Gastrocnemius medialis (tissue), 4 donors: ENCODE data around the gene FUT7. TPM values are rescaled to one million over a fixed set of nuclear protein-coding genes. Genes with fewer than 3 reads are reported as not detected.

ENCODE experiments used
- ATAC-seq, 2 donors: fragments of 150-250 bp; one replicate each; pipeline ENCODE4 v1.9.1; 2016
- DNase-seq, 2 donors: peaks; one replicate each; pipeline ENCODE4 v3.0.0-alpha.2; 2019
- H3K27ac ChIP-seq, 4 donors: fragments of 200-600 bp; sonication (generic); 1 replicate in 1 of 4; 2 replicates in 3 of 4; pipeline ENCODE4 v1.5.1; 2016 to 2018; ENCODE audit warnings: mild to moderate bottlenecking in 2 of 4, moderate library complexity in 1 of 4
- H3K27me3 ChIP-seq, 3 donors: fragments of 200-600 bp; sonication (generic) in 2 of 3; 1 replicate in 1 of 3; 2 replicates in 2 of 3; pipeline versions ENCODE4 v1.5.1 to v1.6.0; 2016 to 2019; ENCODE audit warnings: mild to moderate bottlenecking in 1 of 3, moderate library complexity in 1 of 3
- H3K36me3 ChIP-seq, 2 donors: fragments of 200-600 bp; sonication (generic) in 1 of 2; one replicate each; pipeline ENCODE4 v1.5.1; 2017 to 2018
- H3K4me1 ChIP-seq, 2 donors: fragments of 200-600 bp; sonication (generic) in 1 of 2; one replicate each; pipeline ENCODE4 v1.5.1; 2016 to 2017; ENCODE audit warnings: mild to moderate bottlenecking in 2 of 2
- H3K4me3 ChIP-seq, 4 donors: fragments of 200-600 bp; sonication (generic) in 3 of 4; 1 replicate in 1 of 4; 2 replicates in 3 of 4; pipeline ENCODE4 v1.5.1; 2016 to 2019; ENCODE audit warnings: mild to moderate bottlenecking in 2 of 4
- H3K9me3 ChIP-seq, 3 donors: fragments of 200-600 bp; sonication (generic) in 2 of 3; 1 replicate in 1 of 3; 2 replicates in 2 of 3; pipeline ENCODE4 v1.5.1; 2016 to 2019
- CTCF ChIP-seq, 5 experiments: fragments of 450-650 bp in 3 of 5; fragments of 200-600 bp in 2 of 5; sonication (generic) in 2 of 5; IDR thresholded peaks in 4 of 5; conservative IDR thresholded peaks in 1 of 5; 1 replicate in 4 of 5; 2 replicates in 1 of 5; pipeline ENCODE4 v1.5.1; 2016 to 2019; ENCODE audit warnings: antibody characterized with exemption in 5 of 5, mild to moderate bottlenecking in 3 of 5, moderate library complexity in 3 of 5
- POLR2A ChIP-seq, 2 donors: fragments of 450-650 bp; IDR thresholded peaks; one replicate each; pipeline ENCODE4 v1.6.1; 2017; ENCODE audit warnings: antibody characterized with exemption in 2 of 2, mild to moderate bottlenecking in 2 of 2, moderate library complexity in 2 of 2
- in situ Hi-C, 4 donors: fragments of 200-750 bp; cut with MboI; loops; one replicate each; pipeline versions ENCODE4 v1.15.0 to v1.8.0; 2017; ENCODE audit warnings: low sequenced_read_pairs in 4 of 4
- intact Hi-C: fragments of 100-400 bp; cut with DNase I; formaldehyde crosslinking; loops from one replicate; pipeline ENCODE4 v1.15.1; 2023; ENCODE audit warnings: low total_unique reads
- total RNA-seq, 4 donors: library from RNA; depleted of rRNA; stranded (reverse); fragments of >200 nt; gene quantifications; one replicate each; pipeline versions ENCODE4 v1.1.0 to v1.2.3, GENCODE V29; 2016

FUT7 gene
- not detected for total RNA-seq

DNA sequence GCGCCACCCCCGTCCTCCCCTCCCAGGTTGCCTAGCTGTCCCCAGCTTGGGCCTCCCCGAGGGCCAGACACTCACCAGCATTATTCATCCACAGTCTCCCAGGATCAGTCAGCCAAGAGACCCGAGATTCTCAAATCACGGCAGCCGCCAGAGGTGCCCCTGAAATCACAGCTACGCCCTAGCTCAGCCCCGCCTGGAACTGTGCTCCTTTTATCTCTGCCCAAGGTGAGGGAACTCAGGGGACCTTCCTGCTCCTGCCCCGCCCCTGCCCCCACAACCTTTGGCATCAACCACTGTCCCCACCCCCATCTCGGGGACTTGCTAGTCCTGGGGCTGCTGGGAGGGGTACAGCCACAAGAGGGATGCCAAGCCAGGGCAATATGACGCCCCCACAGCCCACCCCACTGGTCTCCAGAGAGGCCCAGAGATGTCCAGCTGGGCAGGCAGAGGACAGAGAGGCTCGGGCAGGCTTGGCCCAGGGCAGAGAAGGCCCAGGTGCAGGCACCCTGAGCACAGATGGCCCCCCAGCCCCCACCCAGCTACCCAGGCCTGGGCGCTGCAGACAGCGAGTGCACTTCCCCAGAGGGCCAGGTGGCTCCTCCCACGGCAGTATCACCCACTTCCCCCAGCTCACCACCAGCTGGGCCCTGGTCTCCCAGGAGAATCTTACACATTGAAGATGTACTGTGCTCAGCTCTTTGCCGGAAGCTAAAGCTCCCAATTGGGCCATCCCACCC lies at the start of gene FUT7:
Gene FUT7 (minus strand): TSS at position 185 of the 737 bp plus-strand sequence. CDS start 97 bp downstream, at position 88.
- peaks cover 16 to 17% of the 10 kb centered on the region in 2 donors for H3K4me1 ChIP-seq
- TF ChIP-seq POLR2A (IDR thresholded peaks at IDR 0.05) = no peak
- H3K36me3 ChIP-seq = no peaks in the 10 kb centered on the region
- no peak within 1 kb of the TSS for H3K4me3 ChIP-seq
- intact Hi-C loops (no loop called here), in situ Hi-C loops (loop anchor here in 3 of 4 donors (5.0 to 10.0 kb wide), 3 partner anchors 87 to 247 kb away; partner anchors contain the start of genes C8G (in 1 of the 3) and FBXW5 (in 1 of the 3))
- peaks cover 0 to 6% (median 0%) of the 10 kb centered on the region in 3 donors for H3K27me3 ChIP-seq
- DNase-seq = no peak
- H3K27ac ChIP-seq = no peak within 1 kb of the TSS
- no peak for ATAC-seq
- no peaks in the 10 kb centered on the region for H3K9me3 ChIP-seq

DNA sequence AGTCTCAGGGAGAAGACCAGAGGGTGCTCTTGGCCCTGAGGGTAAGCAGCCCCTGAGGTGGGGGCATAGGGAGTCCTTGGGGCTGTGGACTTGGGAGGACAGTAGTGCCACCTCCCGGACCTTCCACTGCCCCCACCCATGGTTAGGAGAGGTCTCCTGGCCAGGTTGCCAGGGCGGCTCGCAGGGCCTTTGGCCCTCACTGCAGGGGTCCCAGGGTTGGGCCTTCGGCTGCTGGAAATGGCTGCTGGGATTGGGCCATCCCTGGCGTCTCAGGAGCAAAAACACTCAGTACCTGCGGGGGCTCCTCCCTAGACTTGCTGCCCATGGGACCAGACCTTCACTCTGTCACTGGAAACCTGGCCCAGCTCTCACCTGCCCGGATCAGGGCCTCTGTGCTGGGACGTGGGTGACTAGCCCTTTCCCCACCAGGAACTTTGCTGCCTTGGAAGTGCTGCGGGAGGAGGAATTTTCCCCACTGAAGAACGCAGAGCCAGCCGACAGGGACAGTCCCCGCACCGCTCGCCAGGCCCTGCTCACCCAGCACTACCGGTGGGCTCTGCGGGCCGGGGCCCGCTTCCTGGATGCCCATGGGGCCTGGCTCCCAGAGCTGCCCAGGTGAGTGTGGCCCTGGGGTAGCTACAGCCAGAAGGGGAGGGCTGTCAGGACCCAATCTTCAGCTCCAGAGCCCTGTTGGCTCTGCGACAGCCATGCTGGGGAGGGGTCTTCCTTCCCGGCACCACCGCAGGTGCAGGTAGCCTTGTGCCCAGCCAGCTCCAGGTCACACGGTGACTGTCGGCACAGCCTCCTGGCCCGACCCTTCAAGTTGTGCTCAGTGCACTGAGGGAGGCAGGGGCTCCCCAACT lies 48.6 kb upstream of the FUT7 start:
- ATAC-seq (no peak), DNase-seq (no peak)
- intact Hi-C loops (no loop called here), in situ Hi-C loops (no loop called here)
- no peak overlapping the region for H3K27ac ChIP-seq
- no peak overlapping the region for H3K4me3 ChIP-seq
- H3K9me3 ChIP-seq = no peaks in the 10 kb centered on the region
- H3K4me1 ChIP-seq = peaks cover 2 to 13% of the 10 kb centered on the region in 2 donors
- no peaks in the 10 kb centered on the region for H3K36me3 ChIP-seq
- peaks cover 0 to 3% (median 0%) of the 10 kb centered on the region in 3 donors for H3K27me3 ChIP-seq
- TF ChIP-seq CTCF (IDR thresholded peaks at IDR 0.05 in 4 of 5, conservative IDR thresholded peaks at IDR 0.05 in 1 of 5) = no peak
- no peak for TF ChIP-seq POLR2A (IDR thresholded peaks at IDR 0.05)

DNA sequence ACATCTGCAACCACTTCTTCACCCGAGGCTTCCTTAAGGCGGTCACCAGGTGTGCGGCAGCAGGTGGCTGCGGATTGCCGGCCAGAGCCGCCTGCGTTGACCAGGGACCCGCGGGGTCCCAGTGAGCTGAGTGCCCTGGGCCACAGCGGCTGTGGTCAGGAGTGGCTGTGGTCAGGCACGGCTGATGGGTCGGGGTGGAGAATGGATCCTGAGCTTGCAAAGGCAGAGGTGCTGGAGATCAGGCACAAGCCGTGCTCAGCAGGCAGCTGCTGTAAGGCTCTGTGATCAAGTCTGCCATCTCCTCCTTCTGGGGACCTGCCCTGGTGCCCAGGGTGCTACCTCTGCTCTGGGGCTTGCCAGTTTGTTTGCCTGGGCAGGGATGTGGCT lies 47.5 kb upstream of the FUT7 start:
- no peak for ATAC-seq
- TF ChIP-seq POLR2A (IDR thresholded peaks at IDR 0.05) (no peak), CTCF (IDR thresholded peaks at IDR 0.05 in 4 of 5, conservative IDR thresholded peaks at IDR 0.05 in 1 of 5) (no peak)
- in situ Hi-C loops = no loop called here
- intact Hi-C loops = no loop called here
- peaks cover 0 to 3% (median 0%) of the 10 kb centered on the region in 3 donors for H3K27me3 ChIP-seq
- no peak overlapping the region for H3K27ac ChIP-seq
- no peak overlapping the region for H3K4me3 ChIP-seq
- no peaks in the 10 kb centered on the region for H3K36me3 ChIP-seq
- no peaks in the 10 kb centered on the region for H3K9me3 ChIP-seq
- H3K4me1 ChIP-seq = peaks cover 0 to 12% of the 10 kb centered on the region in 2 donors
- DNase-seq = no peak

DNA sequence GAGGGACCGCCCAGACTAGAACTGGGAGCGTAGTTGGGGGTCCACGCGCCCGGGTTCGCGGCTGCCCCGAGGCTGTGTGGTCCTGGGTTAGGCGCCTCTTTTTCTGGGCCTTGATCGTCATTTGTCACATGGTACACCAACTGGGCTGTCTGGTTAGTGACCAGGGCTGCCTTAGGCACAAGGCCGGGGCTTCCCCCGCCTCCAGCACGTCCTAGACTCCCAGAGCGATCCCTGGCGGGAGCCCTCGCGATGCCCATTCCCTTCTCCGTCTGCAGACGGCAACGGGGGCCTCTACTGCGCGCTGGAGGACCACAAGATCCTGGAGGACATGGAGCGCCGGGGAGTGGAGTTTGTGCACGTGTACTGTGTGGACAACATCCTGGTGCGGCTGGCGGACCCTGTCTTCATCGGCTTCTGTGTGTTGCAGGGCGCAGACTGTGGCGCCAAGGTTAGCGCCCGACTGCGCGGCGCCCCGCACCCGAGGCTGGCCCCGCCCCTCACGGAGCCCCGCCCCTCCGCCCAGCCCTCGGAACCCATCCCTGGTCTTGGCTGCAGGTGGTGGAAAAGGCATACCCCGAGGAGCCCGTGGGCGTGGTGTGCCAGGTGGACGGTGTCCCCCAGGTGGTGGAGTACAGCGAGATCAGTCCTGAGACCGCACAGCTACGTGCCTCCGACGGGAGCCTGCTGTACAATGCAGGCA lies 47.0 kb upstream of the FUT7 start:
- intact Hi-C loops = no loop called here
- no peak for DNase-seq
- Histone ChIP-seq H3K27me3 (peaks cover 0 to 3% (median 0%) of the 10 kb centered on the region in 3 donors), H3K9me3 (no peaks in the 10 kb centered on the region), H3K27ac (no peak overlapping the region), H3K36me3 (no peaks in the 10 kb centered on the region), H3K4me3 (peak overlapping the region in 1 of 4 donors; percentile 51), H3K4me1 (peaks cover 0 to 12% of the 10 kb centered on the region in 2 donors)
- ATAC-seq = no peak
- TF ChIP-seq CTCF (IDR thresholded peaks at IDR 0.05 in 4 of 5, conservative IDR thresholded peaks at IDR 0.05 in 1 of 5) (no peak), POLR2A (IDR thresholded peaks at IDR 0.05) (no peak)
- in situ Hi-C loops = no loop called here
